Right forelimb (tissue), 1 donor: ENCODE results near the gene TMPRSS9.

Experiments used
- DNase-seq: peaks from one replicate; pipeline ENCODE4 v3.0.0-alpha.2; 2018

The TMPRSS9 gene

DNA sequence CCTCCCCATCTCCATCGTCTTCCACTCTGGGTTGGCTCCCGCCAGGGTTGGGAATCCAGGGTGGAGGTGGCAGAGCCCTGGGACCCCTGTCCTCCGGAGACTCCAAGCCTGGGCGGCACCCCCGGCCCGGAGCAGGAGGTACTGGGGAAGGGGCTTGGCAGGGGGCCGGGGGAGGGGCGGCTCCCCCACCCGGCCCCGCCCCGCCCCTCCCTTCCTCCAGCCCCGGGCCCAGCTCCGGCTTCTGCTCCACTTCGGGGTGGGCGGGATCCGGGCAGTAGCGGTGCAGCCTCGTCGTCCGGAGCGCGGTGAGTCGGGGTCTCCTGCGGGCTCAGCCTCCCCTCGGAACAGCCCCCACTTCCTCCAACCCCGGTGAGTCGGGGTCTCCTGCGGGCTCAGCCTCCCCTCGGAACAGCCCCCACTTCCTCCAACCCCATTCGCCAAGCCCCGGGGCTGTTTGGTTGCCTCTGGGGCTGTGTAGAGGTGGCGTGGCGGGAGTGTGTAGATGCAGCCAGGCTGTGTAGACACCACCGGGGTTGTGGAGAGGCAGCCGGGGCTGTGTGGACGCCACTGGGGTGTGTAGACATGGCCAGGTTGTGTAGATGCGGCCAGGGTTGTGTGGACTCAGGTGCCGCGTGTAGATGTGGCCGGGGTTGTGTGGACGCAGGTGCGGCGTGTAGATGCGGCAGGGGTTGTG is at the start of gene TMPRSS9:
TSS of gene TMPRSS9 (plus strand) at position 274 of the 694 bp plus-strand sequence. CDS start 29,521 bp downstream, outside the sequence.
- DNase-seq, result no peak

DNA sequence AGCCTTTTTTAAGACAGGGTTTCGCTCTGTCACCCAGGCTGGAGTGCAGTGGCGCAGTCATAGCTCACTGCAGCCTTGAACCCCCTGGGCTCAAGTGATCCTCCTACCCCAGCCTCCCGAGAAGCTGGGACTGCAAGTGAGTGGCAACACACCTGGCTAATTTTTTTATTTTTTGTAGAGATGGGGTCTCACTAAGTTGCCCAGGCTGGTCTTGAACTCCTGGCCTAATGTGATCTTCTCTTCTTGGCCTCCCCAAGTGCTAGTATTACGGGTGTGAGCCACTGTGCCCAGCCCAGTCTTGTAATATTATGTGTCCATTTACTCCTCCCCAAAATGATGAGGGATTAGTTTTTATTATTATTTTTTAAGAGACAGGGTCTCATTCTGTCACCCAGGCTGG is 49.0 kb upstream of the TMPRSS9 start:
- no peak for DNase-seq

DNA sequence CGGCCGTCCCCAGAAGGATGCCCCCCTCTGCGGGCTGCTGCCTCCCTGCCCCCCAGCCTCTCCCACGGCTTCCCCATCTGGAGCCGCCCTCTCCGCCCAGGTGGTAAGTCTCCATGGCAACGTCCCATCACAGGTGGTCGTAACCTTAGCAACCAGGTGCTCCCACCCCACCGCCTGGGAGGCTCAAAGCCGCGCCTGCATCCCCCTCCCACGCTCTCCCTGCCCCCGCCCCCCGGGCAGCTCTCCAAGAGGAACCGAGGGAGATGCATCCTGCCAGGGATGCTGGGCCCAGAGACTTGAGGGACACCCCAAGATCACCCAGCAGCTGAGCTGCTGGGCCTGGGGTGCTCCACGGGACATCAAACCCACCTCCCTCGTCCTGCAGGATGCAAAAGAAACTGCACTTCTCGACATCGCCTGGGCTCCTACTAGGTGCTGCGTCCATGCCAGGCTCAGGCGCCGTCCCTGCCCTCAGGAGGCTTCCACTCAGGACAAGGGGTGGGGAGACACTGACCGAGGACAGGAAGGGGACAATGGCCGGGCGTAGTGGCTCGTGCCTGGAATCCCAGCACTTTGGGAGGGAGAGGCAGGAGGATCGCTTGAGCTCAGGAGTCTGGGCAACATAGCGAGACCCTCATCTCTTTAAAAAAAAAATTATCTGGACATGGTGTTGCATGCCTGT is 47.1 kb upstream of the TMPRSS9 start:
- no peak for DNase-seq

DNA sequence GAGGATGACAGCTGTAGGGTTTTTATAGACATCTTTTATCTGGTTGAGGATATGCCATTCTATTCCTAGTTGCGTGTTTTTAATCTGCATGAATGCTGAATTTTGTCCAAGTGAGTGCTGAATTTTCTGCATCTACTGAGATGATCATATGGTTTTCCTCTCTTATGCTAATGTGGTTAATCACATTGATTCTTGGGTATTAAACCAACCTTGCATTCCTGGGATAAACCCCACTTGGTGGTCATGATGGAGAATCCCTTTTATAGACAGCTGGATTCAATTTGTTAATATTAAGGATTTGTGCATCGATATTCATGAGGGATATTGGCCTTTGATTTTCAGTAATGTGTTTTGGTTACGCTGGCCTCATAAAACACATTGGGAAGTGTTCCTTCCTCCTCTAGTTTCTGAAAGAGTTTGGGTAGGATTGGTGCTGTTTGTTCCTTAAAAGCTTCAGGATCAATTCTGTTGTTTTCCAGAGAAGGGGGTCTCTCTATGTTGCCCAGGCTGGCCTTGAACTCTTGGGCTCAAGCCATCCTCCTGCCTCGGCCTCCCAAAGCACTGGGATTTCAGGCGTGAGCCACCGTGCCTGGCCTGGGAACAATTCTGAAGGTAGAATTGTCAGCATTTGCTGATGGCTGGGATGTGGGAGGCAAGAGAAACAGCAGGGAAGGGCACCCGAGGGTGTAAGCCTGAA is 44.8 kb upstream of the TMPRSS9 start:
- DNase-seq, result no peak

DNA sequence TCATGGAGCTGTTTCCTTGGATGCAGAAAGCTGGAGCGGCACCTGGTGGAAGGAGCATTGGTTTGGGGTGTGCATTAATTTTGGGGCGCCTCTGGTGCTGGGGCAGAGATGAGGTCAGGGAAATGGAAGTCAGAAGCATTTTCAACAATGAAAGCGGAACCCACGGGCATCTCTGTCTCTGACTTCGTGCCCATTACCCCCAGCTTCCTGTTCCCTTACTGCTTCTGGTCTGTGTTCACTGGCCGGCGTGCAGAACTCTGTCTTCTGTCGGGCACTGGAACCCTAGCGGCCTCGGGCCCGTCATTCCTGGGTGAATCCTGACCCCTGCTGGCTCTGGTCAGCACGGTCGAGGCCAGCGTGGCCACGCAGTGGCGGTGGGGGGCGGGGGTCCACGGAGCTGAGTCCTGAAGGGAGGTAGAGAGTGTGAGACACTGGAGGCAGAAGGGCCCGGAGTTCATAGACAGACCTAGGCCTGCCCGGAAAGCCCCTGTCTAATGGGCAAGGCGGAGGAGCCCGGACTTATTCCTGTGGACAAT is 44.2 kb upstream of the TMPRSS9 start:
- DNase-seq, result peak; percentile 70

DNA sequence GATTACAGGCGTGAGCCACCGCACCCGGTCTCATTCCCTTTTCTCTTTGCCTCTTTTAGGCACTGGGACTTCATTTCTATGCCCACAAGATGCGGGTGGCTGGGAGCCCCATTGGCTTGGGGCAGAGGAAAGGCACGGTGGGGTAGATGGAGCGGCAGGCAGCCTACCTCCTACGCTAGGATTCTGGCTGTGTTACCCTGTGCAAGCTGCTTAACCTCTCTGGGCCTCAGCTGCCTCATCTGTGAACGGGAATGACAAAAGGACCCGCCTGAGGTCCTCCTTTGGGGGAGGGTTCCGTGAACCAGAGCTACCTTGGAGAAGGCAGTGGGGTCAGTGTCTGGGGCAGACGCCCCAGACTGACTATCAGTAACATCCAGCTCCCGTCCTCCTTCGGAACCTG is 42.8 kb upstream of the TMPRSS9 start:
- DNase-seq, result no peak

DNA sequence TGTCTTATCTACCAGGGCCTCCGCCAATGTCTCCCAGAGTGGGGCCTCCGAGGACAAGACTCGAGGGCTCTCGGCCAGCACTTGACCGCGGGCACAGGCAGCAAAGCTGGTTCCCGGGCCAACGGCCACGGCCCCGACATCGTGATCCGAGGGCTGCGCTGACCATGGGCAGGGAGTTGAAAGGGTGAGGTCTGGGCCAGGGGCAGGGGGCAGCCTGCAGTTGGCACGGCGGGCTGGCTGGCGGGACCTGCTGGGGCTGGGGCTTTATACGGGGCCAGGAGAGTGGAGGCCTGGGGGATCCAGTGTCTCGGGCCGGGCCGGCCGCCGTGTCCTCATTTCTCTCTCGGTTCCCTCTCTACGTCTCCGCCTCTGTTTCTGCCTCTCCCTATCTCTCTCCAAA is 42.3 kb upstream of the TMPRSS9 start:
- DNase-seq, result no peak

DNA sequence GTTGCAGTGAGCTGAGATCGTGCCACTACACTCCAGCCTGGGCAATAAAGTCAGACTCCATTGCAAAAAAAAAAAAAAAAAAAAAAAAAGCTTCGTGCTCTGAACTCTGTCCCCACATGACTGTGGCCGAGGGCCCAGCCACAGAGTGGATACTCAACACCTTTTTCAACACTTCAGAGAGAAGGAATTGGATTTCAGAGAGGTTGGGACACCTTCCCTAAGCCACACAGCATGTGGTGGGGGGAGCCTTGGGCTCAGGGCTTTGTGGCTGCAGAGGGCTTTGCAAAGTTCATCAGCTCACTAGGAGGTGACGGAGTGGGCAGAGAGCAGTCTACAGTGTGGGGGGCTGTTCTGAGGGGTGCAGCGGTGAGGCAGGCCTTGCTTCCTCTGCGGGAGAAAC is 41.1 kb upstream of the TMPRSS9 start:
- DNase-seq, result no peak

DNA sequence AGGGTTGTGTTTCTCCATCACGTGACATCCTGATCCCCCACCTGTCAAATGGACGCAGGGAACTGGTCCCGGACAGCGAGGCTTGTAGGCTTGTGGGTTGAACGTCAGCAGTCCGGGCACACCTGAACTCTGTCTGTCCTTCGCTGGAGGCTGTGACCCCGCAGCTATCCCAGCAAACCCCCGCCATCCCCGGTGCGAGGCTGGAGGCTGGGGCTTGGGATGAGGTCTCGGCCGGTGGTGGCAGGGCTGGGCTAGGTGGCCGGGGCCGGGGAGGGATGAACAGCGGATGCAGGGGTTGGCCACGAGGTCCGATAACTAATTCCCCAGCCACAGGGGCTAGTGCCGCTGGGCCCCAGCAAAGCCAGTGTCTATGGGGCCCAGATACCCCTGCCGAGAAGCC is 40.5 kb upstream of the TMPRSS9 start:
- no peak for DNase-seq

DNA sequence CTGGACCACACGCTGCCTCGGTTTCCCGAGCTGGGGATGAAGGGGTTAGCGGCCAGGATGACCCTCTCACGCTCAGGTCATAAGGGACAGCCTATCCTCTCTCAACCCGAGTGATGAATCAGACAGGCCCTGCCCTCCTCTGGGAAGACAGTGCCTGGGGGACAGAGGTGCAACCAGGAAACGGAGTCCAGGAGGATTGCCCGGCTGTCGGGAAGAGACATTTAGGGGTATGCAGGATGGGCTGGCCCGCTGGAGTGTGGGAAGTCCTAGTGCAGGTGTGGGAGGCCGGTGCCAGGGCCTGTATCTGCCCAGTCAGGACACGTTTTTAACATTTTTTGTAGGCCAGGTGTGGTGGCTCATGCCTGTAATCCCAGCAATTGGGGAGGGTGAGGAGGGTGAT is 40.0 kb upstream of the TMPRSS9 start:
- no peak for DNase-seq

DNA sequence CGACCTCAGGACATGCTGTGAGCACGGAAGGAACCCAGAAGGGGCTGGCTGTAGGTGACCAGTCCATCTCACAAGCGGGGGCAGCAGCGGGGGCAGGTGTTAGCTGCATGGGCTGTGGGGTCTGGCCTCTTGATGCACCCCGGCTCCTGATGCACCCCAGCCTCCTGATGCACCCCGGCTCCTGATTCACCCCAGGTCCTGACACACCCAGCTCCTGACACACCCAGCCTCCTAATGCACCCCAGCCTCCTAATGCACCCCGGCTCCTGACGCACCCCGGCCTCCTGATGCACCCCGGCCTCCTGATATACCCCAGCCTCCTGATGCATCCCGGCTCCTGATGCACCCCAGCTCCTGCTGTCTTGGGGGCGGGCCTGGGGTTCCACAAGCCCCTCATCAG is 39.1 kb upstream of the TMPRSS9 start:
- no peak for DNase-seq

DNA sequence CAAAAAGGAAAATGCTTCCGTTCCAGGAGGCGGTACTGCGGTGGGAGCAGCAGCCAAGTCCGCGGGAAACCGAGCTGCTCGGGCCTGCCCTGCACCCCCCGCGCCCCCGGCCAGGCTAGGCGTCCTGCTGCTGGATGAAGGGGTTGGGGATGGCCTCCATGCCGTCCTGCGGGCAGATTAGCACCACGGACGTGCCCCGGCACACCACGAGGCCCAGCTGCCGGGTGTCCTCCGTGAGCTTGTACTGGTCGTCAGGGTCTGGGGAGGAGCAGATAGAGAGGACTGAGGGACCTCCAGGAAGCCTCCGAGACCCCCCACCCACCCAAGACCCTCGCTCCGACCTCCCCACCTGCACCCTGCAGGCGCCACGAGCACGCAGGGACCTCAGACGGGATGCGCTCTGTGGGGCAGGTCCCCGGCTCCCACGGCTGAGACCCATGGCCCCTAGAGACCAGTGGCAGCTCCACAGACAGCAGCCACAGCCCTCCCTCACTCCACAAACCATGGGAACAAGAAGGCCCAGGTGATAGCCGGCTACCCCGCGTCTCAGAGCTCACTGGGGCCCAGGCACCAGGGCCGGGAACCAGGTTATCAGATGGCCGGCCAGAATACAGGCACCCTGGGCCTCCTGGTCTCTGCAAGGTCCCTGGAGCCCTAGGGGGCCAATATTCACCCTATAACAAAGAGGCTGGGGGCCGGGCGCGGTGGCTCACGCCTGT is 38.3 kb upstream of the TMPRSS9 start:
- DNase-seq, result no peak

DNA sequence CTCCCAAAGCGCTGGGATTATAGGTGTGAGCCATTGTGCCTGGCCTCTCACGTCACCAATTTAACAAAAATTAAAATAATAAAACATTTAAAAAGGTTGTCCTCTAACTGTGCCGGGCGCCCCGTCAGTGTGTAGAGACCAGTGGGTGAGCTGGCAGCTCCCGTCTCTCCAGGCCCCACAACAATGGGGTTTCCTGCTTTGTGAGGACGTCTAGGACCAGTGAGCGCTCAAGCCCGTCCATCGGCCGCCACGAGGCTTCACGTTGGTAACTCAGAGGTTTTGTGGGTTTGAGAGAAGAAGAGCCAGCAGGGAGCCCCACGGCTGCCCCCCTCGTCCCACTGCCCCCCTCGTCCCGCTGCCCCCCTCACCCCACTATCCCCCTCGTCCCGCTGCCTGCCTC is 36.4 kb upstream of the TMPRSS9 start:
- DNase-seq, result no peak

DNA sequence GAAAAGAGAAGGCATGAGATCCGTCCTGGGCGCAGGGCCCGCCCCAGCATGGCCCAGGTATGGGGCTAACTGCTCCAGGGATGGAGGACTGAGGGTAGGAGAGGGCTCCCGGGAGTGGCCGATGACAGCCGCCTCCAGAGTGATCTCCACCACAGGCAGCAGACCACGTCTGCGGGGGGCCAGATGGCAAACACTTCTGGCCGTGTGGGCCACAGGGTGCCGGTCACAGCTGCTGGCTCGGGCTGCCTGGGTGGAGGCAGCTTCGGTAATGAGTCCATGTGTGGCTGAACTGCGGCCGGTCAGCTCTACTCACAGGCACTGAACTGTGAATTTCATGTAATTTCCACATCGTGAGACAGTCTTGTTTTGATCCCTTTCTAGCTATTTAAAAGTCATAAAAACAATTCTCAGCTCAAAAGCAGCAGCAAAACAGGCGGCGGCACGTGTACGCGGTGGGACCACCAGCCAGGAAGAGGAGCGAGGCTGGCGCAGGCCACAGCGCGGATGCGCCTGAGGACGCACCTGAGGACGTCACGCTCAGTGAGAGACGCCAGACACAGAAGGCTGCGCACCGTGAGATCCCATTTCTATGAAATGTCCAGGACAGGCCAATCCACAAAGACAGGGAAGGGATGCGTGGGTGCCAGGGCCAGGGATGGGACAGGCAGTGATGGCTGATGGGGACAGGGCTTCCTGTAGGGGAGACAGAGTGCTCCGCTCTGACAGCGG is 35.7 kb upstream of the TMPRSS9 start:
- no peak for DNase-seq

DNA sequence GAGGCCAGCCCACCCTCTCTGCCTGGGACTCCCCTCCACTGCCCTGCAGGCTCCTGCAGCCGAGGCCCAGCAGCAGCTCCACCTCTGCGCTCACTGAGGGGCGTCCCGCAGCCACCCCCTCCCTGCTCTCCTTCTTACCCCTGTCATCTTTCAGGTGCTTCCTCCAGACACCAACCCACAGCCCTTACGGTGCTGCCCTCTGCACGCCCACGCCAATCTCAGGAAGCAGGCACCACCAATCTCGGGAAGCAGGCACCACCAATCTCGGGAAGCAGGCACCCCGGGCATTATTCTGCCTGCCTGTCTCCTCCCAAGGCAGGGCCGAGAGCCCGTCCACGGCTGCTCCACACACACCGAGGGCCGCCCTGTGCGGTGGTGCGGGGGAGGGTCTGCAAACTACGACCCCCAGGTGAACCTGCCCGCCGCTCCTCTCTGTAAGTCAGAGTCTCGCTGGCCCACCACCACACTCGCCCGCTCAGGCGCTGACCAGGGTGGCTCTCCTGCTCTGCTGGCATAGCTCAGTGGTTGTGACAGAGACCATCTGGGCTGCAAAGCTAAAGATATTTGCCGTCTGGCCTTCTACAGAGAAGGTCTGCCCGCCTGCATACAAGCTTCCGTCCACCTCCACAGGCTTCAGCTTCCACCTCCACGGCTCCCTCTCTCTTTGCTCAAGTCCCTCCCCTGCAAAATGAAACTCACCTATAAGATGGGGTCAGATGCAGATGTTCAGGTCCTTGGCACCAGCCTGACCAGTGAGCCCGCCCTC is 34.6 kb upstream of the TMPRSS9 start:
- no peak for DNase-seq

DNA sequence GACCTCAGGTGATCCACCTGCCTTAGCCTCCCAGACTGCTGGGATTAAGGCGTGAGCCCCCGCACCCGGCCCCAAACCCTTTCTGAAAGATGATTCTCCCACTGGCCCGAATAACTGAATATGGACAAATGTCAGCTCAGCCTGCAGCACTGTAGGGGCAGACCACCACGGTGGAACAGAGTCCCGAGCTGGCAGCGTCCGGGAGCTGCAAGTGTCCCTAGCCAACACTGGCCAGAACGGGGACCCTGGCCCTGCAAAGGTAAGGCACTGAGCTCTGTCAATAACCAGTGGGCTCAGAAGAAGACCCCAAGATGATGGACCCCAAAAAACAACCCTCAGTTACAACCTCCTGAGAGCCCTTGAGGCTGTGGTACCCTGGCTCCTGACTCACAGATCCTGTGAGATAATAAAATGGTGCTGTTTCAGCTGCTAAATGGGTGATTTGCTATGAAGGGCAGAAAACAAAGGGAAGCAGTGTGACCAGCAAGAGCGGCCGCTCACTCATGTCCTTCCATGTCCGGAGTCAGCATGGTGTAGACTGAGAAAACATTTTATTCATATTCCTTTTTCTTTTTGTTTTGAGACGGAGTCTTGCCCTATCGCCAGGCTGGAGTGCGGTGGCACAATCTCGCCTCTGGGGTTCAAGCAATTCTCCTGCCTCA is 33.2 kb upstream of the TMPRSS9 start:
- DNase-seq, result no peak

DNA sequence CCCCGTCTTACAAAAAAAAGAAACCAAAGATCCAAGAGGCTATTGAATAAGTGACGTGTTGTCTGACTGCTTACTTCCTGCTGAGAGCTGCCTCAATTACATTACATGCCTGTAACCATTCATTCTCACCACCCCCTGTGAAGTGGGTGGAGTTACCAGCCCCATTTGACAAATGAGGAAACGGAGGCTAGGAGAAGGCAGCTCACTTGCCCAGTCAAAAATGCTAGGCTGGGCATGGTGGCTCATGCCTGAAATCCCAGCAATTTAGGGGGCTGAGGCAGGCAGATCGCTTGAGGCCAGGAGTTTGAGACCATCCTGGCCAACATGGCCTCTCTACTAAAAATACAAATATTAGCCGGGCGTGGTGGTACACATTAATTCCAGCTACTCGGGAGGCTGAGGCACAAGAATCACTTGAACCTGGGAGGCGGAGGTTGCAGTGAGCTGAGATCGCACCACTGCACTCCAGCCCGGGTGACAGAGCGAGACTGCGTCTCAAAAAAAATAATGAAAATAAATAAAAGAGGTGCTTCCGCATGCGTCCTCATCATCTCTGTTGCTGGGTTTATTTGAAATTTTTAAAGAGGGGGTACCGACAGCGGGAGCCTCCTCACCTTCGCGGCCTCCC is 32.2 kb upstream of the TMPRSS9 start:
- DNase-seq, result no peak

DNA sequence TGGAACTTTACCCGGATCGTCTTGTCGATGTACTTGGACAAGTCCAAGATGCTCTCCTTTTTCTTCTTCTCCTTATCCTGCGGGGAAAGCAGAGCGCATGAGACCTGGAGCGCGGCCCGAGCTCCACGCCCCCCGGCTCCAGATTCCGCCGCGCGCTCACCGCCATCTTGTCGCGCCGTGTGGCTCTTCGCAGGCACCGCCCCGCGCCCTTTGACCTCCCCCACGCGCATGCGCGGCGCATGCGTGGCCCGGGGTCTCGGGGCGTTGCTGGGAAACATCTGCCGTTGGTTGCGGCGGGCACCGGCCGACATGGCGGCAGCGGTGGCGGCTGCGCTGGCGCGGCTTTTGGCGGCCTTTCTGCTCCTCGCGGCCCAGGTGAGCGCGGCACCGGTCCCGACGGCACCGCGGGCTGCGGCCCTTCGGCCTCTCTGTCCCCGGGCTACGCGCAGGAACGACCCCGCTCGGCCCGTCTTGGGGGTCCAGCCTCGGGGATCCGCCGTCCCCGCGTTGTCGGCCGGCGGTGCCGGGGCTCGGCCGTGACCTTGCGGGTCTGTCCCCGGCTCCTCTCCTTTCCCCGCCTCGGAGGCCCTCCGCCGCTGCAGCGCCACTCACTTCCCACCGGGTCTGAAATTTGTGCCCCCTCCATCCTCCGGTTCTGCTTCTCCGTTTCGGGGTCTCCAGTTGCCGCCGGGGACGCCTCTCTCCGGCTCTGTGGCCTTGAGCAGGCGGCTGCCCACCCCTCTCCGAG is 31.5 kb upstream of the TMPRSS9 start, which contains the start of the genes LSM7 and SPPL2B:
TSS of gene LSM7 (minus strand) at position 186 of the 748 bp plus-strand sequence. CDS start at position 166, 20 bp downstream.
TSS of gene SPPL2B (plus strand) at position 284 of the 748 bp plus-strand sequence. CDS start at position 310, 26 bp downstream.
- DNase-seq, result peak; percentile 95

DNA sequence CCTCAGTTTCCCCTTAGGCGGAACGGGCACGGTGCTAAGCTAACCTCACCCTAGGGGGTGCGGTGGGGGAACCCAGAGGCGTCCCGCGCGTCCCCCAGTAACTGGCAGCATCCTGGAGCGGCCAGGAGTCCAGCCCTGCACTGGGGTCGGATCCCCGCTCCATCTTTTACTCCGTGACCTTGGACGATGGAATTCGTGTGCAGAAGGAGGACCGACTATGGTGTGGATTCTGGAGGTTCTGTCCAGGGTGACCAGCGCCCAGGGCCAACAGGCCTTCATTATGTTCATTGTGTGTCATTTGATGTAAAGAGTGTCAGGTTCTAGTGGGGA is 31.0 kb upstream of the TMPRSS9 start:
- no peak for DNase-seq

DNA sequence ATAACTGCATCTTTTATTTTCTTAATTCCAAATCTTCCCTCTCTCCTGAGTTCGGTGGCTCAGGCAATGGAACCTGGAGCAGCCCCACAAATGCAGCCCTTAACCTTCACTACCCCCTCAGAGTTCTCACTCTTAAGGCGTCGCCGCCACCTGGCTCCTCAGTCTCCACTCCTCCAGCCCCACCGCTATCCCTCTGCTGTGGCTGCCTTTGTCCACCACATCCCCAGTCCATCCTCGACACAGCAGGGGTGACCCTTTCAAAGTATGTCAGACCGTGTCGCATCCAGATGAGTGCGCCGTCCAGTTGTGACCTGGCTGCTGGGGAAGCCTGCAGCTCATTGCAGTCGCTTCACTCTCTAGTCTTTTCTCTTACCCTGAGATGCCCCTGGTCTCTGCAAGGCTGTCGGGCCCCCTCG is 30.6 kb upstream of the TMPRSS9 start:
- no peak for DNase-seq
